ENCODE measurements around the gene SRM.

Gene SRM

GRCh38 chr1:11062965-11063401 is 3.2 kb upstream of the SRM start:
- Histone ChIP-seq H3K36me3 (ENCODE audit: insufficient read depth, low read length) (peaks cover 46% of the 10 kb centered on the region), H3K4me2 (ENCODE audit: insufficient read depth, low read length) (no peak overlapping the region), H3K4me1 (ENCODE audit: insufficient read depth, low read length) (peaks cover 29% of the 10 kb centered on the region), H3K9me3 (ENCODE audit: insufficient read depth, low read length, severe bottlenecking) (no peaks in the 10 kb centered on the region), H3K27me3 (ENCODE audit: insufficient read depth, low read length, poor library complexity) (no peaks in the 10 kb centered on the region), H3K4me3 (ENCODE audit: low read depth in 1 of 2, low read length in 2 of 2) (no peak overlapping the region), H2AFZ (ENCODE audit: low read depth, low read length) (no peak overlapping the region), H3K79me2 (ENCODE audit: insufficient read depth, low read length) (peaks cover 32% of the 10 kb centered on the region), H3K27ac (ENCODE audit: low read length) (no peak overlapping the region), H4K20me1 (ENCODE audit: insufficient read depth, low read length) (peaks cover 2% of the 10 kb centered on the region; the same call in 1 of the 2 replicates), H3K9ac (ENCODE audit: low read depth, low read length) (no peak overlapping the region)
- TF ChIP-seq EZH2 (IDR thresholded peaks at IDR 0.05; ENCODE audit: borderline replicate concordance, low read depth, low read length, severe bottlenecking) = no peak
- TF ChIP-seq CTCF (IDR thresholded peaks at IDR 0.05; ENCODE audit: borderline replicate concordance, extremely low read depth, low read length, poor library complexity, severe bottlenecking) = no peak
- ATAC-seq (ENCODE audit: insufficient read depth, low read depth) = no peak
- DNase-seq = no peak

GRCh38 chr1:11061652-11062365 is 2.0 kb upstream of the SRM start:
- Histone ChIP-seq H3K4me2 (ENCODE audit: insufficient read depth, low read length) (peak overlapping the region; percentile 76; the same call in 1 of the 2 replicates), H3K27ac (ENCODE audit: low read length) (peak overlapping the region; percentile 8; the same call in 1 of the 2 replicates), H3K9ac (ENCODE audit: low read depth, low read length) (peak overlapping the region; percentile 70; the same call in 1 of the 2 replicates), H4K20me1 (ENCODE audit: insufficient read depth, low read length) (peaks cover 3% of the 10 kb centered on the region; the same call in 1 of the 2 replicates), H3K36me3 (ENCODE audit: insufficient read depth, low read length) (peaks cover 49% of the 10 kb centered on the region), H3K9me3 (ENCODE audit: insufficient read depth, low read length, severe bottlenecking) (no peaks in the 10 kb centered on the region), H2AFZ (ENCODE audit: low read depth, low read length) (no peak overlapping the region), H3K4me3 (ENCODE audit: low read depth in 1 of 2, low read length in 2 of 2) (no peak overlapping the region), H3K79me2 (ENCODE audit: insufficient read depth, low read length) (peaks cover 37% of the 10 kb centered on the region), H3K4me1 (ENCODE audit: insufficient read depth, low read length) (peaks cover 34% of the 10 kb centered on the region), H3K27me3 (ENCODE audit: insufficient read depth, low read length, poor library complexity) (no peaks in the 10 kb centered on the region)
- no peak for TF ChIP-seq CTCF (IDR thresholded peaks at IDR 0.05; ENCODE audit: borderline replicate concordance, extremely low read depth, low read length, poor library complexity, severe bottlenecking)
- TF ChIP-seq EZH2 (IDR thresholded peaks at IDR 0.05; ENCODE audit: borderline replicate concordance, low read depth, low read length, severe bottlenecking) = no peak
- DNase-seq = no peak
- ATAC-seq (ENCODE audit: insufficient read depth, low read depth) = no peak

GRCh38 chr1:11059155-11059967 is 457 bp downstream of the SRM start:
- peak overlapping the region; percentile 95 to 99 for H3K4me3 ChIP-seq (ENCODE audit: low read depth in 1 of 2, low read length in 2 of 2)
- DNase-seq (peak; percentile 39), ATAC-seq (ENCODE audit: insufficient read depth, low read depth) (0 out of 3 replicates have a peak, but pooled peaks have one; percentile 7)
- H4K20me1 ChIP-seq (ENCODE audit: insufficient read depth, low read length) = peaks cover 16% of the 10 kb centered on the region; the same call in 1 of the 2 replicates
- H3K27ac ChIP-seq (ENCODE audit: low read length) = peak overlapping the region; percentile 77
- H3K4me2 ChIP-seq (ENCODE audit: insufficient read depth, low read length) = peak overlapping the region; percentile 97
- H3K36me3 ChIP-seq (ENCODE audit: insufficient read depth, low read length) = peaks cover 45% of the 10 kb centered on the region
- peaks cover 37% of the 10 kb centered on the region for H3K79me2 ChIP-seq (ENCODE audit: insufficient read depth, low read length)
- H3K4me1 ChIP-seq (ENCODE audit: insufficient read depth, low read length) = peaks cover 34% of the 10 kb centered on the region
- no peaks in the 10 kb centered on the region for H3K9me3 ChIP-seq (ENCODE audit: insufficient read depth, low read length, severe bottlenecking)
- H3K27me3 ChIP-seq (ENCODE audit: insufficient read depth, low read length, poor library complexity) = no peaks in the 10 kb centered on the region
- peak overlapping the region; percentile 86 for H2AFZ ChIP-seq (ENCODE audit: low read depth, low read length)
- no peak for TF ChIP-seq EZH2 (IDR thresholded peaks at IDR 0.05; ENCODE audit: borderline replicate concordance, low read depth, low read length, severe bottlenecking)
- no peak for TF ChIP-seq CTCF (IDR thresholded peaks at IDR 0.05; ENCODE audit: borderline replicate concordance, extremely low read depth, low read length, poor library complexity, severe bottlenecking)
- H3K9ac ChIP-seq (ENCODE audit: low read depth, low read length) = peak overlapping the region; percentile 83
